Measurements from ENCODE around the gene LRRC1.

DNA sequence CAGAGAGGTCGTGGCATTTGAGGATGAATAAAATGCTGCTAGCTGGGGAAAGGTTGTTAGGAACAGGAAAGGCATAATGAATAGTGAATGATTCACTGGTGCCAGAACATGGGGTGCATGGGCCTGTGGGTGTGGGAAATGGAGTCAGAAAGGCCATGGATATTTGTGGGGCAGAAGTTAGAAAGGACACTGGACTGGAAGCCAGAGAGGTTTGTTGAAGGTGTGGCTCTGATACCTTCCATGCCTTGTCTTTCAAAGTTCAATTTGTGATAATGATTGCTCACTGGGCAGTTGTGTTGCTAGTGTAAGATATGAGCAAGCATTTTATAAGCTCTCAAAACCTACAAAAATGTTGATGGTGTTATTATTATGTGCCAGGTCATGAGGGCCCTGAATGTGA is 32.7 kb downstream of the LRRC1 start:
- TF ChIP-seq CTCF (IDR thresholded peaks at IDR 0.05), result no peak
- TF ChIP-seq POLR2A (IDR thresholded peaks at IDR 0.05), result no peak

Measured in thyroid gland (tissue), 4 donors.